CD8-positive, alpha-beta memory T cell (primary cell): ENCODE results near the gene FLRT1. TPM values are rescaled to one million over a fixed set of nuclear protein-coding genes. Genes with fewer than 3 reads are reported as not detected.
A peak's percentile ranks its signal among the peaks of the same experiment; 100 is the strongest.

Source experiments
- CTCF ChIA-PET: fragments of 350-600 bp; sonication (Branson Sonifier 250); formaldehyde crosslinking; loops from one replicate; lab custom pipeline; 2021; ENCODE audit warnings: antibody characterized with exemption; lab: Charles Lee
- POLR2A ChIA-PET: fragments of 350-600 bp; sonication (Branson Sonifier 250); formaldehyde crosslinking; loops from one replicate; lab custom pipeline; 2021; ENCODE audit warnings: antibody characterized with exemption; lab: Charles Lee
- DNase-seq, 5 donors: peaks; one replicate each; pipeline versions ENCODE4 v3.0.0 to v3.0.0-alpha.2; 2020 to 2022; ENCODE audit warnings: mixed read lengths in 1 of 5
- H3K27ac ChIP-seq: one replicate; pipeline ENCODE4 v1.7.0; 2013; ENCODE audit warnings: low read depth, mild to moderate bottlenecking, low read length, moderate library complexity
- H3K27me3 ChIP-seq: 2 replicates; pipeline ENCODE4 v1.7.0; 2013; ENCODE audit warnings: low read length, mild to moderate bottlenecking; ENCODE audit not compliant: insufficient read depth, poor library complexity, severe bottlenecking
- H3K36me3 ChIP-seq: 2 replicates; pipeline ENCODE4 v1.7.0; 2013; ENCODE audit warnings: mild to moderate bottlenecking, low read length, moderate library complexity; ENCODE audit not compliant: insufficient read depth
- H3K4me1 ChIP-seq: 2 replicates; pipeline ENCODE4 v1.7.0; 2013; ENCODE audit warnings: mild to moderate bottlenecking, low read length, moderate library complexity; ENCODE audit not compliant: insufficient read depth
- H3K4me3 ChIP-seq: 2 replicates; pipeline ENCODE4 v1.7.0; 2013; ENCODE audit warnings: mild to moderate bottlenecking, low read length
- H3K9me3 ChIP-seq: 2 replicates; pipeline ENCODE4 v1.7.0; 2013; ENCODE audit warnings: mild to moderate bottlenecking, low read length
- H3K27ac Mint-ChIP-seq, 8 donors: one replicate each; pipeline ENCODE4 v1.8.0; 2020 to 2021; ENCODE audit warnings: mixed read lengths in 8 of 8, mild to moderate bottlenecking in 6 of 8, inconsistent platforms in 3 of 8, moderate library complexity in 3 of 8
- H3K27me3 Mint-ChIP-seq, 2 donors: one replicate each; pipeline ENCODE4 v1.8.0; 2020 to 2021; ENCODE audit warnings: mixed read lengths in 2 of 2, mild to moderate bottlenecking in 1 of 2, moderate library complexity in 1 of 2
- H3K36me3 Mint-ChIP-seq, 3 donors: one replicate each; pipeline ENCODE4 v1.8.0; 2020 to 2021; ENCODE audit warnings: mixed read lengths in 3 of 3, inconsistent platforms in 1 of 3, mild to moderate bottlenecking in 1 of 3
- H3K4me1 Mint-ChIP-seq, 3 donors: one replicate each; pipeline ENCODE4 v1.8.0; 2020 to 2021; ENCODE audit warnings: mixed read lengths in 3 of 3, inconsistent platforms in 1 of 3, mild to moderate bottlenecking in 1 of 3
- H3K4me3 Mint-ChIP-seq, 7 donors: one replicate each; pipeline ENCODE4 v1.8.0; 2020 to 2021; ENCODE audit warnings: mixed read lengths in 7 of 7, mild to moderate bottlenecking in 6 of 7, moderate library complexity in 4 of 7, inconsistent platforms in 2 of 7
- H3K9me3 Mint-ChIP-seq, 5 donors: one replicate each; pipeline ENCODE4 v1.8.0; 2020 to 2022; ENCODE audit warnings: mixed read lengths in 5 of 5, mild to moderate bottlenecking in 3 of 5, moderate library complexity in 2 of 5, inconsistent platforms in 1 of 5
- polyA plus RNA-seq: library from polyadenylated mRNA; unstranded; fragments of 300-500 nt; fragmentation: Illumina TruSeq; gene quantifications from one replicate; pipeline ENCODE4 v1.2.3, GENCODE V29; 2021
- total RNA-seq, 2 experiments: library from RNA; stranded (reverse); gene quantifications; one replicate each; pipeline ENCODE4 v1.2.3, GENCODE V29; 2021

FLRT1 gene
- total and polyA plus RNA-seq, 3 experiments from 2014 or later: not detected

GRCh38 chr11:64031001-64031400 lies 4.7 kb upstream of the FLRT1 start:
- peaks cover 8% of the 10 kb centered on the region for H3K27me3 ChIP-seq
- no peaks in the 10 kb centered on the region for H3K9me3 ChIP-seq
- H3K27ac Mint-ChIP-seq: no peak overlapping the region
- H3K36me3 ChIP-seq: no peaks in the 10 kb centered on the region
- ChIA-PET CTCF (no interaction called here), POLR2A (no interaction called here)
- no peaks in the 10 kb centered on the region for H3K9me3 Mint-ChIP-seq
- no peak overlapping the region for H3K4me3 Mint-ChIP-seq
- DNase-seq: no peak
- peaks cover 14 to 59% of the 10 kb centered on the region in 2 donors for H3K27me3 Mint-ChIP-seq
- H3K4me1 ChIP-seq: no peaks in the 10 kb centered on the region
- peaks cover 0 to 12% (median 9%) of the 10 kb centered on the region in 3 donors for H3K4me1 Mint-ChIP-seq
- no peak overlapping the region for H3K27ac ChIP-seq
- no peaks in the 10 kb centered on the region for H3K36me3 Mint-ChIP-seq
- H3K4me3 ChIP-seq: no peak overlapping the region

- Histone ChIP-seq H3K27ac (no peak overlapping the region), H3K36me3 (no peaks in the 10 kb centered on the region), H3K9me3 (no peaks in the 10 kb centered on the region), H3K4me3 (no peak overlapping the region), H3K4me1 (no peaks in the 10 kb centered on the region), H3K27me3 (peaks cover 8% of the 10 kb centered on the region)
- no peaks in the 10 kb centered on the region for H3K9me3 Mint-ChIP-seq
- no peaks in the 10 kb centered on the region for H3K36me3 Mint-ChIP-seq
- H3K27ac Mint-ChIP-seq: no peak overlapping the region
- ChIA-PET CTCF (no interaction called here), POLR2A (no interaction called here)
- peaks cover 0 to 12% (median 9%) of the 10 kb centered on the region in 3 donors for H3K4me1 Mint-ChIP-seq
- no peak for DNase-seq
- peaks cover 15 to 56% of the 10 kb centered on the region in 2 donors for H3K27me3 Mint-ChIP-seq
- no peak overlapping the region for H3K4me3 Mint-ChIP-seq
These were observed 3.7 kb upstream of the FLRT1 start for GRCh38 chr11:64032050-64032449.

- no peaks in the 10 kb centered on the region for H3K4me1 ChIP-seq
- DNase-seq: no peak
- Mint-ChIP-seq H3K27ac (peak overlapping the region in 1 of 8 donors; percentile 56), H3K36me3 (no peaks in the 10 kb centered on the region), H3K4me1 (peaks cover 0 to 12% (median 9%) of the 10 kb centered on the region in 3 donors), H3K9me3 (no peaks in the 10 kb centered on the region), H3K4me3 (peak overlapping the region in 1 of 7 donors; percentile 19), H3K27me3 (peaks cover 27 to 58% of the 10 kb centered on the region in 2 donors)
- no peaks in the 10 kb centered on the region for H3K9me3 ChIP-seq
- ChIA-PET POLR2A (no interaction called here), CTCF (no interaction called here)
- H3K4me3 ChIP-seq: no peak overlapping the region
- H3K27ac ChIP-seq: no peak overlapping the region
- no peaks in the 10 kb centered on the region for H3K36me3 ChIP-seq
- H3K27me3 ChIP-seq: peaks cover 13% of the 10 kb centered on the region
These were observed 1.3 kb upstream of the FLRT1 start for GRCh38 chr11:64034411-64034811.

GRCh38 chr11:64035081-64035524 lies 628 bp upstream of the FLRT1 start:
- no peak for DNase-seq
- H3K4me3 Mint-ChIP-seq: peak overlapping the region in 6 of 7 donors; percentile 38 to 71 (median 54)
- H3K9me3 Mint-ChIP-seq: no peaks in the 10 kb centered on the region
- Histone ChIP-seq H3K9me3 (no peaks in the 10 kb centered on the region), H3K36me3 (no peaks in the 10 kb centered on the region), H3K27me3 (peaks cover 13% of the 10 kb centered on the region), H3K4me3 (no peak overlapping the region), H3K4me1 (no peaks in the 10 kb centered on the region), H3K27ac (no peak overlapping the region)
- H3K27me3 Mint-ChIP-seq: peaks cover 27 to 55% of the 10 kb centered on the region in 2 donors
- H3K4me1 Mint-ChIP-seq: peaks cover 0 to 12% (median 9%) of the 10 kb centered on the region in 3 donors
- ChIA-PET CTCF (no interaction called here), POLR2A (no interaction called here)
- no peaks in the 10 kb centered on the region for H3K36me3 Mint-ChIP-seq
- peak overlapping the region in 1 of 8 donors; percentile 56 for H3K27ac Mint-ChIP-seq

- ChIA-PET CTCF (interaction anchor here (1.9 kb wide), 1 partner anchor 36 kb away, joined by 6 read pairs; no protein-coding TSS in a partner anchor), POLR2A (no interaction called here)
- Mint-ChIP-seq H3K4me3 (no peak overlapping the region), H3K27ac (no peak overlapping the region), H3K36me3 (no peaks in the 10 kb centered on the region), H3K4me1 (peaks cover 0 to 12% (median 9%) of the 10 kb centered on the region in 3 donors), H3K27me3 (peaks cover 27 to 53% of the 10 kb centered on the region in 2 donors), H3K9me3 (no peaks in the 10 kb centered on the region)
- no peak overlapping the region for H3K4me3 ChIP-seq
- no peaks in the 10 kb centered on the region for H3K36me3 ChIP-seq
- peaks cover 13% of the 10 kb centered on the region for H3K27me3 ChIP-seq
- no peak for DNase-seq
- no peak overlapping the region for H3K27ac ChIP-seq
- H3K9me3 ChIP-seq: no peaks in the 10 kb centered on the region
- H3K4me1 ChIP-seq: no peaks in the 10 kb centered on the region
These were observed 626 bp downstream of the FLRT1 start for GRCh38 chr11:64036087-64037026.

- peaks cover 13% of the 10 kb centered on the region for H3K27me3 ChIP-seq
- peaks cover 27 to 55% of the 10 kb centered on the region in 2 donors for H3K27me3 Mint-ChIP-seq
- H3K9me3 Mint-ChIP-seq: no peaks in the 10 kb centered on the region
- DNase-seq: no peak
- CTCF ChIA-PET: interaction anchor here (1.9 kb wide), 1 partner anchor 37 kb away, joined by 6 read pairs; no protein-coding TSS in a partner anchor
- H3K4me3 Mint-ChIP-seq: no peak overlapping the region
- H3K36me3 ChIP-seq: no peaks in the 10 kb centered on the region
- POLR2A ChIA-PET: no interaction called here
- H3K9me3 ChIP-seq: no peaks in the 10 kb centered on the region
- no peak overlapping the region for H3K4me3 ChIP-seq
- H3K27ac ChIP-seq: no peak overlapping the region
- H3K4me1 ChIP-seq: no peaks in the 10 kb centered on the region
- H3K36me3 Mint-ChIP-seq: no peaks in the 10 kb centered on the region
- H3K4me1 Mint-ChIP-seq: peaks cover 0 to 12% (median 9%) of the 10 kb centered on the region in 3 donors
- H3K27ac Mint-ChIP-seq: no peak overlapping the region
These were observed 1.4 kb downstream of the FLRT1 start for GRCh38 chr11:64037027-64037634.

- H3K4me3 ChIP-seq: no peak overlapping the region
- H3K36me3 ChIP-seq: no peaks in the 10 kb centered on the region
- ChIA-PET POLR2A (no interaction called here), CTCF (no interaction called here)
- H3K4me1 ChIP-seq: no peaks in the 10 kb centered on the region
- H3K36me3 Mint-ChIP-seq: no peaks in the 10 kb centered on the region
- H3K27ac Mint-ChIP-seq: no peak overlapping the region
- H3K27ac ChIP-seq: no peak overlapping the region
- peaks cover 27 to 48% of the 10 kb centered on the region in 2 donors for H3K27me3 Mint-ChIP-seq
- peaks cover 0 to 12% (median 9%) of the 10 kb centered on the region in 3 donors for H3K4me1 Mint-ChIP-seq
- no peaks in the 10 kb centered on the region for H3K9me3 ChIP-seq
- peaks cover 13% of the 10 kb centered on the region for H3K27me3 ChIP-seq
- no peaks in the 10 kb centered on the region for H3K9me3 Mint-ChIP-seq
- DNase-seq: no peak
- H3K4me3 Mint-ChIP-seq: no peak overlapping the region
These were observed 2.8 kb downstream of the FLRT1 start for GRCh38 chr11:64038500-64038899.
